HepG2 (cell line): ENCODE measurements around the gene TANGO2. TPM values are rescaled to one million over a fixed set of nuclear protein-coding genes. Genes with fewer than 3 reads are reported as not detected.

Experiments used
- ATAC-seq: fragments of 200-7000 bp; cut with Tn5 transposase; 3 replicates; pipeline ENCODE4 v1.9.1; 2020; ENCODE audit warnings: mild to moderate bottlenecking, moderate library complexity
- BruUV-seq: library from RNA; stranded (reverse); fragments of 400-500 nt; replicated peaks from 2 replicates; lab custom pipeline; 2021; lab: Mats Ljungman, UMichigan
- CTCF ChIA-PET: fragments of 300-600 bp; formaldehyde crosslinking; extraction: SDS; loops from one replicate; lab custom pipeline; 2021; ENCODE audit warnings: low total read pairs, inconsistent platforms, low intra/inter-chr PET ratio; lab: Yijun Ruan, JAX
- POLR2A ChIA-PET: fragments of 350-600 bp; sonication (Branson Sonifier 250); formaldehyde crosslinking; loops from one replicate; lab custom pipeline; 2020; ENCODE audit warnings: antibody characterized with exemption, inconsistent platforms; lab: Yijun Ruan, JAX
- DNase-seq: peaks from one replicate; pipeline ENCODE4 v3.0.0-alpha.2; 2015; ENCODE audit warnings: low spot score
- FAIRE-seq: peaks from 3 replicates; lab custom pipeline; 2011; peaks lifted over from hg19 to GRCh38; lab: Jason Lieb, UNC
- H2AFZ ChIP-seq: one replicate; pipeline ENCODE4 v1.6.1; 2011; ENCODE audit warnings: low read length, inconsistent platforms
- H3K27ac ChIP-seq: fragments of 300-600 bp; 3 replicates; pipeline ENCODE4 v1.8.0; 2011; ENCODE audit warnings: mixed run types, mild to moderate bottlenecking, mixed read lengths, low read length, inconsistent platforms; ENCODE audit not compliant: insufficient read depth; ENCODE audit errors: extremely low read length
- H3K27me3 ChIP-seq, 2 experiments: fragments of 200-600 bp in 1 of 2; 2 replicates in 1 of 2; 3 replicates in 1 of 2; pipeline versions ENCODE4 v1.6.0 to v1.8.0; 2011; ENCODE audit warnings: low read length in 2 of 2, mild to moderate bottlenecking in 2 of 2, moderate library complexity in 2 of 2, inconsistent platforms in 1 of 2; ENCODE audit not compliant: insufficient read depth in 2 of 2, control insufficient read depth in 1 of 2
- H3K36me3 ChIP-seq, 2 experiments: fragments of 200-600 bp in 1 of 2; replicated peaks in 1 of 2; 2 replicates in 1 of 2; 3 replicates in 1 of 2; pipeline versions ENCODE4 v1.5.1 to v1.8.0; 2011; ENCODE audit warnings: low read length in 2 of 2, inconsistent platforms in 1 of 2; ENCODE audit not compliant: insufficient read depth in 2 of 2, control insufficient read depth in 1 of 2
- H3K4me1 ChIP-seq: 2 replicates; pipeline ENCODE4 v1.5.1; 2012; ENCODE audit warnings: low read length, inconsistent platforms; ENCODE audit not compliant: insufficient read depth
- H3K4me2 ChIP-seq: 2 replicates; pipeline ENCODE4 v1.6.0; 2011; ENCODE audit warnings: low read depth, low read length, inconsistent platforms
- H3K4me3 ChIP-seq, 3 experiments: fragments of 200-600 bp in 1 of 3; sonication (generic), shearing (Covaris generic) in 1 of 3; replicated peaks in 1 of 3; 2 replicates each; pipeline ENCODE4 v1.5.1; 2011 to 2016; ENCODE audit warnings: low read length in 3 of 3, inconsistent platforms in 2 of 3, low read depth in 2 of 3, mild to moderate bottlenecking in 2 of 3, control low read depth in 1 of 3, mixed read lengths in 1 of 3; ENCODE audit not compliant: insufficient read depth in 1 of 3
- H3K79me2 ChIP-seq: one replicate; pipeline ENCODE4 v1.6.1; 2011; ENCODE audit warnings: low read length, inconsistent platforms; ENCODE audit not compliant: insufficient read depth
- H3K9ac ChIP-seq: 2 replicates; pipeline ENCODE4 v1.6.0; 2011; ENCODE audit warnings: mild to moderate bottlenecking, low read depth, low read length, inconsistent platforms; ENCODE audit not compliant: insufficient read depth
- H3K9me3 ChIP-seq: 2 replicates; pipeline ENCODE4 v1.5.1; 2012; ENCODE audit warnings: mild to moderate bottlenecking, low read length
- H4K20me1 ChIP-seq: 2 replicates; pipeline ENCODE4 v1.6.0; 2011; ENCODE audit warnings: inconsistent platforms, mild to moderate bottlenecking, low read length, moderate library complexity; ENCODE audit not compliant: insufficient read depth
- FOXK2 ChIP-seq: fragments of 450-650 bp; IDR thresholded peaks from 2 replicates; pipeline ENCODE4 v1.6.1; 2016
- POGK ChIP-seq: sonication (generic); formaldehyde crosslinking; conservative IDR thresholded peaks from 2 replicates; pipeline ENCODE4 v1.8.0; 2022; ENCODE audit warnings: mild to moderate bottlenecking, moderate library complexity, missing genetic modification reagents
- RBFOX2 ChIP-seq: fragments of 200-400 bp; formaldehyde crosslinking; IDR thresholded peaks from 2 replicates; pipeline ENCODE4 v1.6.1; 2017; ENCODE audit warnings: low read depth, mild to moderate bottlenecking, low read length
- WGBS: methylation state at CpG from one replicate; pipeline ENCODE4 v1.1.6; 2017; ENCODE audit warnings: low lambda C conversion rate; 5-methylcytosine and 5-hydroxymethylcytosine counted together
- in situ Hi-C: cut with HindIII; loops from 2 replicates; pipeline ENCODE4 v1.10.0; 2017; ENCODE audit warnings: low pct_unique_long_range_greater_than_20kb; ENCODE audit not compliant: extremely low pct_ligation_motif_present
- intact Hi-C: fragments of 100-400 bp; cut with micrococcal nuclease; formaldehyde crosslinking; loops from one replicate; pipeline ENCODE4 v1.10.0; 2022; ENCODE audit not compliant: unreplicated experiment
- polyA plus RNA-seq, 8 experiments: library from polyadenylated mRNA; depleted of rRNA in 3 of 8; stranded (reverse) in 7 of 8; unstranded in 1 of 8; fragments of >200 nt; fragmentation: Illumina TruSeq in 4 of 8; extraction: Trizol in 4 of 8; gene quantifications; 2 replicates each; pipeline versions ENCODE4 v1.2.1 to v1.2.3, GENCODE V29; 2011 to 2016; ENCODE audit warnings: low read depth in 4 of 8, missing spikeins in 1 of 8, mixed read lengths in 1 of 8; ENCODE audit not compliant: insufficient read depth in 1 of 8
- total RNA-seq, 5 experiments: library from RNA; depleted of rRNA; stranded (reverse); fragments of >200 nt; fragmentation: Illumina TruSeq; extraction: Trizol; gene quantifications; 2 replicates each; pipeline ENCODE4 v1.2.3, GENCODE V29; 2016; ENCODE audit warnings: low read depth in 1 of 5

Gene TANGO2
- total and polyA plus RNA-seq, 2 of the 13 experiments (the other 11 are each of a cell fraction or from before 2014, with no cell fraction given), result 12.9 to 14.8 TPM

GRCh38 chr22:19980766-19981165 lies 40.1 kb upstream of the TANGO2 start (continued):
- TF ChIP-seq POGK (CRISPR knock-in tag), result no peak

- Histone ChIP-seq H3K4me3 (no peak overlapping the region), H3K36me3 (peaks cover 1 to 13% of the 10 kb centered on the region in 2 experiments; a peak in 2 of 5 replicates), H3K4me1 (peaks cover 10% of the 10 kb centered on the region), H3K79me2 (no peaks in the 10 kb centered on the region), H4K20me1 (peaks cover 8% of the 10 kb centered on the region; the same call in 1 of the 2 replicates), H3K27ac (no peak overlapping the region), H2AFZ (no peak overlapping the region), H3K9me3 (no peaks in the 10 kb centered on the region), H3K9ac (no peak overlapping the region), H3K4me2 (no peak overlapping the region), H3K27me3 (no peaks in the 10 kb centered on the region)
- ATAC-seq (no peak), FAIRE-seq (no peak)
- no TSS peak for BruUV-seq
- in situ Hi-C loops (no loop called here), intact Hi-C loops (no loop called here)
- WGBS, result 100% methylated on average over 3 of the region's 33 CpGs
- POLR2A ChIA-PET, result no interaction called here
- CTCF ChIA-PET, result no interaction called here
- TF ChIP-seq RBFOX2 (0 out of 2 replicates have a peak, but pooled peaks have one; percentile 12), FOXK2 (no peak)
- TF ChIP-seq, all 625 proteins: peak for 1
- DNase-seq, result no peak
These were observed 39.5 kb upstream of the TANGO2 start for GRCh38 chr22:19981171-19981960.
